Measurements from ENCODE around the gene TTC3.

The TTC3 gene

DNA sequence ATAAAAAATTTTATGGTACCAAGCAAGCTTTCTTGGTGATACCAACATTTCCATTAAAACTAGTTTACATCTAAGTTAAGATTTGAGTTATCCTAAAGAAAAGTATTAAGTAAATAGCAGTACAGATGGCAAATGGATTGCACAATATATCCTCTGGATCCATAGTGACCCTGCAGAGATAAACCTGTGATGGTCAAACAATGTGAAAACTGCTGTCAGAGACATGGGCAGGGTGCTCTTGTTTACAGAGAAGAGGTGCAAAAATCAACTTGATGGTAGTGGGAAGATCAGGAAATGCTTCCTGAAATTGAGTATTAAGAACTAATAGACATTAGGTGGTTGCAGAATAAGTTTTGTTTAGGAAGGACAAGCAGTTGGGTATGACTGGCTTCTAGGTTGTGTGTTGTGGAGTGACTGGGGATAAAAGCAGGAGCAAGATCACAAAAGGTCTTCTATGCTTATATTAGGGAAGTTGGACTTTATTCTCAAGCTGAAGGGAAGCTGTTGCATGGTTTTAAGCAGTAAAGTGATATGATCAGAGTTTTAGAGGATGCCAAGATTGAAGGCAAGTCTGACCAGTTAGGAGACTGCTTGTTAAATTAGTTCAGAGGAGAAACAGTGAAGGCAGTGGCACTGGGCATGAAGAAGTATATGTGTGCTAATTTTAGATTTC lies 9.9 kb downstream of the TTC3 start:
- no peak overlapping the region for H3K4me3 ChIP-seq (ENCODE audit: control insufficient read depth, low read depth, low read length)
- no peak for DNase-seq (ENCODE audit: low read depth)
- TF ChIP-seq, protein P1, sequence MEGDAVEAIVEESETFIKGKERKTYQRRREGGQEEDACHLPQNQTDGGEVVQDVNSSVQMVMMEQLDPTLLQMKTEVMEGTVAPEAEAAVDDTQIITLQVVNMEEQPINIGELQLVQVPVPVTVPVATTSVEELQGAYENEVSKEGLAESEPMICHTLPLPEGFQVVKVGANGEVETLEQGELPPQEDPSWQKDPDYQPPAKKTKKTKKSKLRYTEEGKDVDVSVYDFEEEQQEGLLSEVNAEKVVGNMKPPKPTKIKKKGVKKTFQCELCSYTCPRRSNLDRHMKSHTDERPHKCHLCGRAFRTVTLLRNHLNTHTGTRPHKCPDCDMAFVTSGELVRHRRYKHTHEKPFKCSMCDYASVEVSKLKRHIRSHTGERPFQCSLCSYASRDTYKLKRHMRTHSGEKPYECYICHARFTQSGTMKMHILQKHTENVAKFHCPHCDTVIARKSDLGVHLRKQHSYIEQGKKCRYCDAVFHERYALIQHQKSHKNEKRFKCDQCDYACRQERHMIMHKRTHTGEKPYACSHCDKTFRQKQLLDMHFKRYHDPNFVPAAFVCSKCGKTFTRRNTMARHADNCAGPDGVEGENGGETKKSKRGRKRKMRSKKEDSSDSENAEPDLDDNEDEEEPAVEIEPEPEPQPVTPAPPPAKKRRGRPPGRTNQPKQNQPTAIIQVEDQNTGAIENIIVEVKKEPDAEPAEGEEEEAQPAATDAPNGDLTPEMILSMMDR (IDR thresholded peaks at IDR 0.05; ENCODE audit: control insufficient read depth, insufficient read depth, low read depth, low read length, missing control alignments): no peak

DNA sequence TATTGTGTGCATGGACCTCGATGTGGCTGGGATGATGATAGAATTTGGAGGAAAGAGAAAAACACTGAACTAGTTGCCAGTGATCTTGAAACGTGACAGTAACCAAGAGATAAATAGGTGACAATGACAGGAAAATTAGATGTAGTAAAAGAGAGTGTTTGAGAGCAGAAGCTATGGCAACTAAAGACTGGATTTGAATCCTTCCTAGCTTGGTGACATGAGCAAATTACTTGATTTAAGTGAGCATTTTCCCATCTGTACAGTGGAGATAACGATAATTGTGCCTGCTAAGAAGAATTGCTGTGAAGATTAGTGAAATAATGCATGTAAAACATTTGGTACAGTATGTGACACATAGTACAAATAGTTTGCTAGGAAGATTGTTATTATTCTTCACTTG lies 12.7 kb downstream of the TTC3 start:
- H3K4me3 ChIP-seq (ENCODE audit: control insufficient read depth, low read depth, low read length): no peak overlapping the region
- no peak for DNase-seq (ENCODE audit: low read depth)
- TF ChIP-seq, protein P1 (IDR thresholded peaks at IDR 0.05; ENCODE audit: control insufficient read depth, insufficient read depth, low read depth, low read length, missing control alignments): no peak

DNA sequence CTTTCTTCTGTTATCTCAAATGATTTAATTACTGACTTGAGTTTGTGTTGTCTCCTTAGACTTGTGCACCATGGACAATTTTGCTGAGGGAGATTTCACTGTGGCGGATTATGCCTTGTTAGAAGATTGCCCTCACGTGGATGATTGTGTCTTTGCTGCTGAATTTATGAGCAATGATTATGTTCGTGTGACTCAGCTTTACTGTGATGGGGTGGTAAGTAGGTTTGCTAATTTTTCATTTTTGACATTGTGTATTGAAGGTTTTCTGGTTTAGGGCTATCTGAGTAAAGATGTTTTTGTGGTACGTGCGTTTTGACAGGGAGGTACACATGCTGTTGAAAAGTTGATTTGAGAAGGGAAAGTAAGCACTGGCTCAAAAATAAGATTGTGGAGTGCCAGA lies 14.1 kb downstream of the TTC3 start:
- DNase-seq (ENCODE audit: low read depth): peak; percentile 24
- TF ChIP-seq, protein P1 (IDR thresholded peaks at IDR 0.05; ENCODE audit: control insufficient read depth, insufficient read depth, low read depth, low read length, missing control alignments): peak; percentile 48
- H3K4me3 ChIP-seq (ENCODE audit: control insufficient read depth, low read depth, low read length): no peak overlapping the region

DNA sequence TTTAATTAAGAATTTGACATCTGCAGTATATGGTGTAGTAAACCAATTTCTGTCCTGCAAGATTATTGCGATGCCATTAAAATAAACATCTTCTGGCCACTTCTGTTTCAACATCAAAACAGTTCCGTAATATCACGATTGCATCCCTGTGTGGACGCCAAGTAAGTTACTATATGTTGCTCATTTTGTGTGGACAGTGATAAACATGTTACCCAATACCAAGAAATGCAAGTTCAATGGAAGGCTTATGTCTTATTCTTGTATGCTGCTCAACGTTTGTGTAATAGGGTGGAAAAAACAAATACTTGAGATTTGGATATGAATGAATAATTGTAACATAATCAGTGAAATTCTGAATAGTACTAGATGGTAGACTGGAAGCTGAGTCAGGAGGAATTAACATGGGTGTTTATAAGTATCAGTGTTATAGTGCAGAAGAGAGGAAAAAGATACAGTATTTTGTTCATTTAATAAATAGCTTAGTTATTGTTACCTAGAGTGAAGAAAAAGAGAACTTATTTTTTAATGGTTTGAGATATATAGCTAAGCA lies 15.2 kb downstream of the TTC3 start:
- no peak for DNase-seq (ENCODE audit: low read depth)

DNA sequence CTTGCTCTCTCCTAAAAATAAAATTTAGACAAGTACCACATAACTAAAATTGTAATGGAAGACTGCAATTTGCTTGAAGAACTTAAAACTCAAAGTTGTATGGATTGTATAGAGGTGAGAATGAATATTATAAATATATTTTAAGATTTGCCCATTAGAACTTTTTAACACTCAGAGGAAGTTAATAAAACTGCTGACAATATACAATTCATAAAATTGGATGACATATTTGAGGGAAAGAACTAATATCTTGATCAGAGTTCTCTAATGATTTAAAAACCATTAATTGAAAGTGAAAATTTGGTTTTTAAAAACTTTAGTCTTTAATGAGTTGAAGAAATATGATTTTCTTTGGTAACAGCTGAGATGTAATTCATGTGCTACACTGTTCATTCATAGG lies 20.9 kb downstream of the TTC3 start:
- TF ChIP-seq, protein P1 (IDR thresholded peaks at IDR 0.05; ENCODE audit: control insufficient read depth, insufficient read depth, low read depth, low read length, missing control alignments): no peak
- DNase-seq (ENCODE audit: low read depth): no peak
- H3K4me3 ChIP-seq (ENCODE audit: control insufficient read depth, low read depth, low read length): no peak overlapping the region

More for the DNA sequence above, 15.2 kb downstream of the TTC3 start:
- TF ChIP-seq, protein P1 (IDR thresholded peaks at IDR 0.05; ENCODE audit: control insufficient read depth, insufficient read depth, low read depth, low read length, missing control alignments): no peak
- H3K4me3 ChIP-seq (ENCODE audit: control insufficient read depth, low read depth, low read length): no peak overlapping the region

DNA sequence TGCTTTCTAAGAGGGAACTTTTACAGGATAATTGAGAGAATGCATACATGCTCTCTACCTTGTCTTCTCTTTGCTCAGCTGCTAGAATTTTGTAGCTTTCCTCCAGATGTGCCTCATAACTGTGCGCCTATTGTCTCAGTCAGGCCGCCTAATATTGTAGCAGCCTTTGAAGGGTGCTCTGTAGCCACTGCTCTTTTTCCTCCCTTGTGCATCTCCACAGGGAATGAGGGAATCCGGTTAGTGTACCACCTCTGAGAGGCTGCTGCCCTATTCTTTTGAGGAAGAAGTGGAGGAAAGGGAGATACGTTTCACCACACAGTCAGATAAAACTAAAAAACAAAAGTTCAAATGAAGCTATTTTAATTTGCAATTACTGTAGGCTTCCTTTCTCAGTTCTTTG lies 22.8 kb downstream of the TTC3 start:
- TF ChIP-seq, protein P1 (IDR thresholded peaks at IDR 0.05; ENCODE audit: control insufficient read depth, insufficient read depth, low read depth, low read length, missing control alignments): no peak
- no peak for DNase-seq (ENCODE audit: low read depth)
- H3K4me3 ChIP-seq (ENCODE audit: control insufficient read depth, low read depth, low read length): no peak overlapping the region
